ENCODE data around the gene ADAMTS2. TPM values are rescaled to one million over a fixed set of nuclear protein-coding genes. Genes with fewer than 3 reads are reported as not detected.

The ADAMTS2 gene
- total and polyA plus RNA-seq, 2 experiments from 2014 or later: 1.6 to 8.1 TPM

DNA sequence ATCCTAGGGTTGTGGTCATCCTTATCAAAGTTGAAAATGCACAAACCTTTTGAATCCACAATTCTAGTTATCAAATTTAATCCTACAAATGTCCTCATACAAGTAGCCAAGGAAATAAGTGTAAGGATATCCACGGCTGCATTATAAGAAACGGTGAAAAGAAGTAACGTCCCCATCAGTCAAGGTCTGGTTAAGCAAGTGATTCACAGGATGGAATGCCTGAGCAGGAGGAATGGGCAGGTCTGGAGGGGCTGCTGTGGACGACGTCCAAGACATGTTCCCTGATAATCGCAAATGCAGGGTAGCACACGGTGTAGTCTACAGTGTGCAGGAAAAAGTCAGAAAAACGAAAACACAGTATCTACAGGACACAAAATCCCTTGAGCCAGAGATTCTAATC is 118.6 kb downstream of the ADAMTS2 start (continued):
- TF ChIP-seq, protein P1, sequence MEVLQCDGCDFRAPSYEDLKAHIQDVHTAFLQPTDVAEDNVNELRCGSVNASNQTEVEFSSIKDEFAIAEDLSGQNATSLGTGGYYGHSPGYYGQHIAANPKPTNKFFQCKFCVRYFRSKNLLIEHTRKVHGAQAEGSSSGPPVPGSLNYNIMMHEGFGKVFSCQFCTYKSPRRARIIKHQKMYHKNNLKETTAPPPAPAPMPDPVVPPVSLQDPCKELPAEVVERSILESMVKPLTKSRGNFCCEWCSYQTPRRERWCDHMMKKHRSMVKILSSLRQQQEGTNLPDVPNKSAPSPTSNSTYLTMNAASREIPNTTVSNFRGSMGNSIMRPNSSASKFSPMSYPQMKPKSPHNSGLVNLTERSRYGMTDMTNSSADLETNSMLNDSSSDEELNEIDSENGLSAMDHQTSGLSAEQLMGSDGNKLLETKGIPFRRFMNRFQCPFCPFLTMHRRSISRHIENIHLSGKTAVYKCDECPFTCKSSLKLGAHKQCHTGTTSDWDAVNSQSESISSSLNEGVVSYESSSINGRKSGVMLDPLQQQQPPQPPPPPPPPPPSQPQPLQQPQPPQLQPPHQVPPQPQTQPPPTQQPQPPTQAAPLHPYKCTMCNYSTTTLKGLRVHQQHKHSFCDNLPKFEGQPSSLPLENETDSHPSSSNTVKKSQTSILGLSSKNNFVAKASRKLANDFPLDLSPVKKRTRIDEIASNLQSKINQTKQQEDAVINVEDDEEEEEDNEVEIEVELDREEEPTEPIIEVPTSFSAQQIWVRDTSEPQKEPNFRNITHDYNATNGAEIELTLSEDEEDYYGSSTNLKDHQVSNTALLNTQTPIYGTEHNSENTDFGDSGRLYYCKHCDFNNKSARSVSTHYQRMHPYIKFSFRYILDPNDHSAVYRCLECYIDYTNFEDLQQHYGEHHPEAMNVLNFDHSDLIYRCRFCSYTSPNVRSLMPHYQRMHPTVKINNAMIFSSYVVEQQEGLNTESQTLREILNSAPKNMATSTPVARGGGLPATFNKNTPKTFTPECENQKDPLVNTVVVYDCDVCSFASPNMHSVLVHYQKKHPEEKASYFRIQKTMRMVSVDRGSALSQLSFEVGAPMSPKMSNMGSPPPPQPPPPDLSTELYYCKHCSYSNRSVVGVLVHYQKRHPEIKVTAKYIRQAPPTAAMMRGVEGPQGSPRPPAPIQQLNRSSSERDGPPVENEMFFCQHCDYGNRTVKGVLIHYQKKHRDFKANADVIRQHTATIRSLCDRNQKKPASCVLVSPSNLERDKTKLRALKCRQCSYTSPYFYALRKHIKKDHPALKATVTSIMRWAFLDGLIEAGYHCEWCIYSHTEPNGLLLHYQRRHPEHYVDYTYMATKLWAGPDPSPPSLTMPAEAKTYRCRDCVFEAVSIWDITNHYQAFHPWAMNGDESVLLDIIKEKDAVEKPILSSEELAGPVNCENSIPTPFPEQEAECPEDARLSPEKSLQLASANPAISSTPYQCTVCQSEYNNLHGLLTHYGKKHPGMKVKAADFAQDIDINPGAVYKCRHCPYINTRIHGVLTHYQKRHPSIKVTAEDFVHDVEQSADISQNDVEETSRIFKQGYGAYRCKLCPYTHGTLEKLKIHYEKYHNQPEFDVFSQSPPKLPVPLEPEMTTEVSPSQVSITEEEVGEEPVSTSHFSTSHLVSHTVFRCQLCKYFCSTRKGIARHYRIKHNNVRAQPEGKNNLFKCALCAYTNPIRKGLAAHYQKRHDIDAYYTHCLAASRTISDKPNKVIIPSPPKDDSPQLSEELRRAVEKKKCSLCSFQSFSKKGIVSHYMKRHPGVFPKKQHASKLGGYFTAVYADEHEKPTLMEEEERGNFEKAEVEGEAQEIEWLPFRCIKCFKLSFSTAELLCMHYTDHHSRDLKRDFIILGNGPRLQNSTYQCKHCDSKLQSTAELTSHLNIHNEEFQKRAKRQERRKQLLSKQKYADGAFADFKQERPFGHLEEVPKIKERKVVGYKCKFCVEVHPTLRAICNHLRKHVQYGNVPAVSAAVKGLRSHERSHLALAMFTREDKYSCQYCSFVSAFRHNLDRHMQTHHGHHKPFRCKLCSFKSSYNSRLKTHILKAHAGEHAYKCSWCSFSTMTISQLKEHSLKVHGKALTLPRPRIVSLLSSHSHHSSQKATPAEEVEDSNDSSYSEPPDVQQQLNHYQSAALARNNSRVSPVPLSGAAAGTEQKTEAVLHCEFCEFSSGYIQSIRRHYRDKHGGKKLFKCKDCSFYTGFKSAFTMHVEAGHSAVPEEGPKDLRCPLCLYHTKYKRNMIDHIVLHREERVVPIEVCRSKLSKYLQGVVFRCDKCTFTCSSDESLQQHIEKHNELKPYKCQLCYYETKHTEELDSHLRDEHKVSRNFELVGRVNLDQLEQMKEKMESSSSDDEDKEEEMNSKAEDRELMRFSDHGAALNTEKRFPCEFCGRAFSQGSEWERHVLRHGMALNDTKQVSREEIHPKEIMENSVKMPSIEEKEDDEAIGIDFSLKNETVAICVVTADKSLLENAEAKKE (CRISPR knock-in tag; IDR thresholded peaks at IDR 0.05): no peak
- TF ChIP-seq STAT1 (IDR thresholded peaks at IDR 0.05; ENCODE audit: unreplicated experiment) (no peak), NANOG (IDR thresholded peaks at IDR 0.05; ENCODE audit: borderline replicate concordance) (no peak), CREB1 (CRISPR knock-in tag; IDR thresholded peaks at IDR 0.05; ENCODE audit: low read depth) (no peak)

DNA sequence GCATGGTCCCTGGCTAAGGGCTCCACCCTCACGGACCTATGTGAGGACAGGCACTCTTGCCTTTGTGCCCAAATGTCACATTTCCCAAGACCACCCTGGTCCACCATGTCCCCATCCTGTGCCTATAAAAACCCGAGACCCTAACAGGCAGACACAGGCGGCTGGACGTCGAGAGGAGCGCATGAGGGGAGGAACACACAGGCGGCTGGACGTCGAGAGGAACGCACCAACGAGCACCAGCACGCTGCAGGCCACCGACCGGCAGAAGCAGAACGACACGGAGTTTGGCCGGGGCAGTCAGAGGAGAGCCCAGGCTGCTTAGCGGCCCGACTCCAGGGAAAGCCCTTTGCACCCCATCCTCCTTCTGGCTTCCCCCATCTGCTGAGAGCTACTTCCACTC is 119.9 kb downstream of the ADAMTS2 start:
- H3K4me1 Mint-ChIP-seq: peaks cover 24% of the 10 kb centered on the region
- H3K4me3 Mint-ChIP-seq: no peak overlapping the region
- H3K27me3 Mint-ChIP-seq (ENCODE audit: insufficient read depth, low read depth, poor library complexity): peaks cover 13% of the 10 kb centered on the region
- no peak for DNase-seq (ENCODE audit: low spot score)
- no peak overlapping the region for H3K4me2 ChIP-seq
- H3K27ac Mint-ChIP-seq: no peak overlapping the region
- H3K36me3 ChIP-seq (ENCODE audit: insufficient read depth): no peaks in the 10 kb centered on the region
- no peaks in the 10 kb centered on the region for H3K9me2 ChIP-seq (ENCODE audit: insufficient read depth)
- no peaks in the 10 kb centered on the region for H3K79me2 ChIP-seq (replicated peaks; ENCODE audit: insufficient read depth)
- no peak overlapping the region for H2AFZ ChIP-seq
- H3K4me1 ChIP-seq (ENCODE audit: insufficient read depth): peaks cover 5% of the 10 kb centered on the region
- 0 out of 2 replicates have a peak, but pooled peaks cover 4% of the 10 kb centered on the region for H3F3A ChIP-seq (replicated peaks; ENCODE audit: low read depth)
- no peak overlapping the region for H3K4me3 ChIP-seq
- H4K20me1 ChIP-seq (replicated peaks; ENCODE audit: insufficient read depth): no peaks in the 10 kb centered on the region
- H3K27ac ChIP-seq (ENCODE audit: low read depth): no peak overlapping the region
- peaks cover 37% of the 10 kb centered on the region for H3K9me3 Mint-ChIP-seq
- TF ChIP-seq, protein P1 (CRISPR knock-in tag; IDR thresholded peaks at IDR 0.05): no peak
- TF ChIP-seq CREB1 (CRISPR knock-in tag; IDR thresholded peaks at IDR 0.05; ENCODE audit: low read depth) (no peak), EZH2phosphoT487 (IDR thresholded peaks at IDR 0.05; ENCODE audit: unreplicated experiment) (no peak), ZNF331 (CRISPR knock-in tag; IDR thresholded peaks at IDR 0.05; ENCODE audit: low read depth) (no peak), EZH2 (IDR thresholded peaks at IDR 0.05; ENCODE audit: low read depth, unreplicated experiment) (no peak), JUNB (IDR thresholded peaks at IDR 0.05; ENCODE audit: unreplicated experiment) (no peak), NANOG (IDR thresholded peaks at IDR 0.05; ENCODE audit: borderline replicate concordance) (no peak), STAT1 (IDR thresholded peaks at IDR 0.05; ENCODE audit: unreplicated experiment) (no peak)
- TF ChIP-seq, protein P2, sequence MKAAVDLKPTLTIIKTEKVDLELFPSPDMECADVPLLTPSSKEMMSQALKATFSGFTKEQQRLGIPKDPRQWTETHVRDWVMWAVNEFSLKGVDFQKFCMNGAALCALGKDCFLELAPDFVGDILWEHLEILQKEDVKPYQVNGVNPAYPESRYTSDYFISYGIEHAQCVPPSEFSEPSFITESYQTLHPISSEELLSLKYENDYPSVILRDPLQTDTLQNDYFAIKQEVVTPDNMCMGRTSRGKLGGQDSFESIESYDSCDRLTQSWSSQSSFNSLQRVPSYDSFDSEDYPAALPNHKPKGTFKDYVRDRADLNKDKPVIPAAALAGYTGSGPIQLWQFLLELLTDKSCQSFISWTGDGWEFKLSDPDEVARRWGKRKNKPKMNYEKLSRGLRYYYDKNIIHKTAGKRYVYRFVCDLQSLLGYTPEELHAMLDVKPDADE (IDR thresholded peaks at IDR 0.05): no peak
- no peaks in the 10 kb centered on the region for H3K27me3 ChIP-seq (ENCODE audit: insufficient read depth)
- ATAC-seq: no peak
- H3K36me3 Mint-ChIP-seq (ENCODE audit: low read depth): peaks cover 26% of the 10 kb centered on the region

Data from GM23338 (cell line).